ENCODE measurements around the gene RRM1. TPM values are rescaled to one million over a fixed set of nuclear protein-coding genes. Genes with fewer than 3 reads are reported as not detected.

Gene RRM1
- total RNA-seq, 1 experiment from 2014 or later = 136 TPM

Other genes with a start within 250 kb of the RRM1 start
- 54.2 and 55.1 TPM in 2 replicates for gene STIM1, start 239.1 kb upstream of the RRM1 start, total RNA-seq (2022)